HG02852 (cell line): ENCODE measurements around the gene ACADSB.

Source experiments
- ATAC-seq: cut with Tn5 transposase; IDR thresholded peaks from one replicate; pipeline ENCODE4 v1.9.1; 2021; ENCODE audit warnings: mild to moderate bottlenecking, moderate library complexity; ENCODE audit not compliant: unreplicated experiment

ACADSB gene

GRCh38 chr10:123008355-123009104, at the start of gene ACADSB, which contains the start of gene IKZF5:
TSS of gene ACADSB (plus strand) at chr10:123009006. CDS start at chr10:123009030, 24 bp downstream.
TSS of gene IKZF5 (minus strand) at chr10:123008795. CDS start at chr10:122998625, 10,170 bp downstream.
- ATAC-seq, result peak; percentile 80

- no peak for ATAC-seq
Observed at GRCh38 chr10:122962405-122962804, 46.4 kb upstream of the ACADSB start.

GRCh38 chr10:122966879-122967278, 41.9 kb upstream of the ACADSB start:
- ATAC-seq, result no peak

- no peak for ATAC-seq
Observed at GRCh38 chr10:122968698-122969097, 40.1 kb upstream of the ACADSB start.

GRCh38 chr10:122974023-122974422, 34.8 kb upstream of the ACADSB start:
- no peak for ATAC-seq

GRCh38 chr10:122974543-122975064, 34.2 kb upstream of the ACADSB start:
- ATAC-seq, result no peak

GRCh38 chr10:122980209-122981065, 28.4 kb upstream of the ACADSB start, which contains the start of gene PSTK:
TSS of gene PSTK (plus strand) at chr10:122980401. CDS start at chr10:122980480, 79 bp downstream.
- peak; percentile 94 for ATAC-seq

- no peak for ATAC-seq
Observed at GRCh38 chr10:122981066-122981464, 27.7 kb upstream of the ACADSB start.

- ATAC-seq, result no peak
Observed at GRCh38 chr10:122983898-122984297, 24.9 kb upstream of the ACADSB start.

GRCh38 chr10:122984708-122985107, 24.1 kb upstream of the ACADSB start:
- ATAC-seq, result no peak

GRCh38 chr10:122986335-122986734, 22.5 kb upstream of the ACADSB start:
- no peak for ATAC-seq

GRCh38 chr10:122988501-122988900, 20.3 kb upstream of the ACADSB start:
- ATAC-seq, result no peak

GRCh38 chr10:122990278-122990677, 18.5 kb upstream of the ACADSB start:
- no peak for ATAC-seq

GRCh38 chr10:122992031-122992585, 16.7 kb upstream of the ACADSB start:
- no peak for ATAC-seq

GRCh38 chr10:122993797-122994336, 14.9 kb upstream of the ACADSB start:
- ATAC-seq, result no peak

GRCh38 chr10:122995936-122996335, 12.9 kb upstream of the ACADSB start:
- ATAC-seq, result no peak

- peak; percentile 44 for ATAC-seq
Observed at GRCh38 chr10:122997864-122998263, 10.9 kb upstream of the ACADSB start.

- ATAC-seq, result no peak
Observed at GRCh38 chr10:122998360-122998917, 10.4 kb upstream of the ACADSB start.

- no peak for ATAC-seq
Observed at GRCh38 chr10:122998934-122999333, 9.9 kb upstream of the ACADSB start.

GRCh38 chr10:122999347-122999746, 9.5 kb upstream of the ACADSB start:
- peak; percentile 51 for ATAC-seq

- ATAC-seq, result no peak
Observed at GRCh38 chr10:123000155-123000554, 8.7 kb upstream of the ACADSB start.
